GM13977 (cell line): ENCODE results near the gene UCK2.

ENCODE experiments used
- DNase-seq: peaks from one replicate; pipeline ENCODE4 v3.0.0; 2012; ENCODE audit warnings: low spot score
- in situ Hi-C: fragments of 300-500 bp; cut with MboI; formaldehyde crosslinking; loops from one replicate; pipeline ENCODE4 v1.12.0; 2022; ENCODE audit warnings: low sequenced_read_pairs, low pct_unique_long_range_greater_than_20kb, mixed read lengths, inconsistent platforms; ENCODE audit not compliant: unreplicated experiment
- TF ChIP-seq, protein P1 (sequence below): IDR thresholded peaks from 2 replicates; pipeline ENCODE4 v1.5.1; 2012; ENCODE audit warnings: mild to moderate bottlenecking, control low read depth; ENCODE audit not compliant: insufficient read depth; ENCODE audit errors: extremely low read depth, missing control alignments

Gene UCK2

DNA sequence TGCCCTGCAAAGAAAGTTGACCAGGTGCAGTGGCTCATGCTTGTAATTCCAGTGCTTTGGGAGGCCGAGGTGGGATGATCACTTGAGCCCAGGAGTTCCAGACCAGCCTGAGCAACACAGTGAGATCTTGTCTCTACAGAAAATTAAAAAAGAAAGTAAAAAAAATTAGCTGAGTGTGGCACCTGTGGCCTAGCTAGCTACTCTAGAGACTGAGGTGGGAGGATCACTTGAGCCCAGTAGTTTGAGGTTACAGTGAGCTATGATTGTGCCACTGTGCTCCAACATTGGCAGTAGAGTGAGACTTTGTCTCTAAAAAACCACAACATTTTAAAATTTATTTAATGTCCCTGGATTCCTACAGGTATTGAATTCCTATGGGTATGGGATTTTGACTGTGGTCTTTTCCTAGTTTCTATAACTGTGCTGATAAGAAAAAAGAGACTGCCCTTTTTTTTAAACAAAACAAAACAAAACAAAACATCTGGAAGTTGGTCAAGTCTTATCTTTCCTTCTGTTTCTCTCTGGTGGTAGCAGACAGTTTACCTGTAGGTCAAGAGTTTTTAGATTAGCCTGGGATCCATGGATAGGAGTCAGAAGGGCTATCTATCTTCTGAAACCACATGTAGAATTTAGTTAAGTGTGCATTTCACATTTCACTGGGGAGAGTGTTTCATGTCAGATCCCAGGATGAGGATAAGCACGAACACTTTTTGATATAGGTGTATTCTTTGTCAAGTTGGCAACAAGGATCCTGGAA is 18.8 kb downstream of the UCK2 start:
- in situ Hi-C loops, result no loop called here
- TF ChIP-seq, protein P1, sequence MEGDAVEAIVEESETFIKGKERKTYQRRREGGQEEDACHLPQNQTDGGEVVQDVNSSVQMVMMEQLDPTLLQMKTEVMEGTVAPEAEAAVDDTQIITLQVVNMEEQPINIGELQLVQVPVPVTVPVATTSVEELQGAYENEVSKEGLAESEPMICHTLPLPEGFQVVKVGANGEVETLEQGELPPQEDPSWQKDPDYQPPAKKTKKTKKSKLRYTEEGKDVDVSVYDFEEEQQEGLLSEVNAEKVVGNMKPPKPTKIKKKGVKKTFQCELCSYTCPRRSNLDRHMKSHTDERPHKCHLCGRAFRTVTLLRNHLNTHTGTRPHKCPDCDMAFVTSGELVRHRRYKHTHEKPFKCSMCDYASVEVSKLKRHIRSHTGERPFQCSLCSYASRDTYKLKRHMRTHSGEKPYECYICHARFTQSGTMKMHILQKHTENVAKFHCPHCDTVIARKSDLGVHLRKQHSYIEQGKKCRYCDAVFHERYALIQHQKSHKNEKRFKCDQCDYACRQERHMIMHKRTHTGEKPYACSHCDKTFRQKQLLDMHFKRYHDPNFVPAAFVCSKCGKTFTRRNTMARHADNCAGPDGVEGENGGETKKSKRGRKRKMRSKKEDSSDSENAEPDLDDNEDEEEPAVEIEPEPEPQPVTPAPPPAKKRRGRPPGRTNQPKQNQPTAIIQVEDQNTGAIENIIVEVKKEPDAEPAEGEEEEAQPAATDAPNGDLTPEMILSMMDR, result no peak
- no peak for DNase-seq

GRCh38 chr1:165847486-165847885 is 20.1 kb downstream of the UCK2 start:
- in situ Hi-C loops, result no loop called here
- DNase-seq, result no peak
- TF ChIP-seq, protein P1, result no peak

DNA sequence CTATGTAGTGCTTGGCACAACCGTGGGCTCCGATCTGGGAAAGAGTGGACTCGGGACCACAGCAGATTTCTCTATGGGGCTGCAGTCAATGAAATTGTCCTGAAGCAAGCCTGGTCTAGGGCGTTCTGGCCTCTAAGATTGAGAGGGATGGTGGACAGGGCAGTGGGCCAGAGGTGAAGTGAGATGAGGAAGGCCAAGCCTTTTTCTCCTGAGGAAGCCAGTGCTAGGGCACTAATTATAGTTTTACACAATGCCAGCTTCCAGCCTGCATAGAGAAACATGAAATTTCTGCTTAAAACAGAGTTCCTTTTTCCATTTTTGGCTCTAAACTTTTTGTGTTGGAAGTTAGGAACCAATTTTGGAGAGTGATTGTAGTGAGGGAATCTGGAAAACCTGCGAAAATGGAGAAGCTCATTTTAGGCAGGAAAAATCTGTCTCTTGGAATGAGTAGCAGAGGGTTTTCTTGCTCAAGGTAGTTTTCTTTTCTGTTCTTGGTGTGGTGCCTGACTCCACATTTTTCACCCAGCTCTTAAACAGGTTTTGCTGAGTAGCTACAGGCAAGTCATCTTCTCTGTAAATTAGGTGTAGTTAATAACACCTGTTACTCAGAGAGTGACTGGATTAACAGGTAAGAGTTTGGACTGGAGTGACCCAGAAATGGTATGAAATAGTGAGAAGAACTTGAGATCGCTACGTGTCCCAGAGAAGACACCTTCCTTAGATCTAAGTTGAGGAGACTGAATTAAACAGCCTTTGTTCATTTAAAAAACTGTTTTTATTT is 22.1 kb downstream of the UCK2 start:
- no peak for DNase-seq
- TF ChIP-seq, protein P1, result no peak
- in situ Hi-C loops, result no loop called here

DNA sequence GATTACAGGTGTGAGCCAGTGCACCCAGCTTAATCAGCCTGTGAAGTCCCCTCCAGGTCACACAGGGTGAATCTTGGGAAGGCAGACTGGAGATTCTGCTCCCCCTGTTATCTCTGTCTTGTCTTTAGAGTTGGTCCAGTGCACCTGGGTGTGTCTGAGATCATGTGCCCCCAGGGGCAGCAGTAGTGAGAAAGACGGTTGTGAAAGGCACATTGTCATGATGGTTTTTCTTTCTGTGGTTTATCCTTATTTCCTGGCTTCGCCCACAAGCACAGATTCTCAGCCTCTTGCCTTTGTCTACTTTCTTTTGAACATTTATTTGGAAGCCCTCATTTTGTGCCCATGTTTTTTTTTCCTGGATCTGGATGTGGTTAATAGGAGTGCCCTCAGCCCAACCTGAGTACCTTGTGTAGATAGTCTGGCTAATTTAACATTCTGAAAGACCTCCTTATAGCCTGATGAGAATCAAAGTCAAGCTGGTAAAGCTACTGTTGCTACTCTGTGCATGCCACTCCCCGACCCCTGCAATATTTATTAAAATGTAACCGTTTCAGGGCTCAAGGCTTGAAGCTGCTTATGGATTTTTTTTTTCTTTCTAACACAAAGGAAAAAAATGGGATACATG is 23.7 kb downstream of the UCK2 start:
- in situ Hi-C loops, result no loop called here
- TF ChIP-seq, protein P1, result no peak
- DNase-seq, result peak; percentile 47

- TF ChIP-seq, protein P1, result no peak
- in situ Hi-C loops, result no loop called here
- DNase-seq, result no peak
These were observed 25.5 kb downstream of the UCK2 start for GRCh38 chr1:165852871-165853270.

GRCh38 chr1:165853528-165854075 is 26.2 kb downstream of the UCK2 start:
- DNase-seq, result no peak
- in situ Hi-C loops, result no loop called here
- TF ChIP-seq, protein P1, result no peak
